KOPT-K1 (cell line): ENCODE results near the gene GTF2I.
"Not testable (repeated sequence)": the region's sequence is repeated elsewhere in the genome, so short reads cannot be mapped to it uniquely, and the experiment has no call there.

Source experiments
- H3K27ac ChIP-seq: fragments of 200-600 bp; sonication (generic); 2 replicates; pipeline ENCODE4 v1.5.1; 2016; ENCODE audit warnings: antibody characterized with exemption, mild to moderate bottlenecking, low read depth, low read length; ENCODE audit not compliant: poor library complexity, severe bottlenecking
- H3K36me3 ChIP-seq: fragments of 200-600 bp; sonication (generic); 2 replicates; pipeline ENCODE4 v1.5.1; 2017; ENCODE audit warnings: antibody characterized with exemption, mild to moderate bottlenecking, low read length, moderate library complexity; ENCODE audit not compliant: insufficient read depth
- H3K9me3 ChIP-seq: fragments of 200-600 bp; sonication (generic); 2 replicates; pipeline ENCODE4 v1.5.1; 2017; ENCODE audit warnings: antibody characterized with exemption, low read length, mild to moderate bottlenecking; ENCODE audit not compliant: insufficient read depth, poor library complexity, severe bottlenecking

Gene GTF2I

GRCh38 chr7:74667520-74667919 is 10.0 kb downstream of the GTF2I start:
- not testable (repeated sequence) for H3K27ac ChIP-seq, H3K9me3 ChIP-seq
- peaks cover 82% of the 10 kb centered on the region for H3K36me3 ChIP-seq

DNA sequence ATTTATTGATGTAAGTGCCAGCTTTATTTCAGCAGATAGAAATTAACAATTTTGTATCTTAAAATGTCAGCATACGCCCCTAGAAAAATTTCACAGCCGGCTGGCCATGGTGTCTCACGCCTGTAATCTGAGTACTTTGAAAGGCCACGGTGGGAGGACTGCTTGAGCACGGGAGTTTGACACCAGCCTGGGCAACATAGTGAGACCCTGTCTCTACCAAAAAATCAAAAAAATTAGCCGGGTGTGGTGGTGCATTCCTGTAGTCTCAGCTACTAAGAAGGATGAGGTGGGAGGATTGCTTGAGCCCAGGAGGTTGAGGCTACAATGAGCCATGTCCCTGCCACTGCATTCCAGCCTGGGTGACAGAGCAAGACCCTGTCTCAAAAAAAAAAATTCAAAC is 14.1 kb downstream of the GTF2I start:
- no peak overlapping the region for H3K27ac ChIP-seq
- H3K36me3 ChIP-seq, result peaks cover 84% of the 10 kb centered on the region
- no peaks in the 10 kb centered on the region for H3K9me3 ChIP-seq

- Histone ChIP-seq H3K36me3 (peaks cover 84% of the 10 kb centered on the region), H3K27ac (no peak overlapping the region), H3K9me3 (no peaks in the 10 kb centered on the region)
Observed at GRCh38 chr7:74672343-74672915, 14.9 kb downstream of the GTF2I start.

GRCh38 chr7:74674166-74674565 is 16.6 kb downstream of the GTF2I start:
- Histone ChIP-seq H3K36me3 (peaks cover 88% of the 10 kb centered on the region), H3K9me3 (no peaks in the 10 kb centered on the region), H3K27ac (no peak overlapping the region)

DNA sequence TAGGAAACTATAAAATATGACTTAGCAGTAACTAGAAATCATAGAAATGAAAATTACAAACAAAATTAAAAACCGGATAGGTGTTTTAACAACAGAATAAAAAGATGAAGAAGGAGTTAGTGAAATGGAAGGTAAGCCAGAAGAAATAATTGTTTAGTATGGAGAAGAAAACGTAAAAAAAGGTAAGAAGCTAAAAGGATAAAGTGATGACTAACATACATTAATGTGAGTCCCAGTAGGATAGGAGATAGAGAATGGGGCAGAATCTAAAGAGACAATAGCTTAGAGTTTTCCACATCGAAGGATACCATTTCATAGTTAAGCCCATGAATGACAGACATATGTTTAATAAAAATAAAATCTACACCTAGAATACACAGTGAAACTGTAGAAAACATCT is 25.3 kb downstream of the GTF2I start:
- H3K36me3 ChIP-seq, result peaks cover 65% of the 10 kb centered on the region
- H3K27ac ChIP-seq, result no peak overlapping the region
- no peaks in the 10 kb centered on the region for H3K9me3 ChIP-seq

DNA sequence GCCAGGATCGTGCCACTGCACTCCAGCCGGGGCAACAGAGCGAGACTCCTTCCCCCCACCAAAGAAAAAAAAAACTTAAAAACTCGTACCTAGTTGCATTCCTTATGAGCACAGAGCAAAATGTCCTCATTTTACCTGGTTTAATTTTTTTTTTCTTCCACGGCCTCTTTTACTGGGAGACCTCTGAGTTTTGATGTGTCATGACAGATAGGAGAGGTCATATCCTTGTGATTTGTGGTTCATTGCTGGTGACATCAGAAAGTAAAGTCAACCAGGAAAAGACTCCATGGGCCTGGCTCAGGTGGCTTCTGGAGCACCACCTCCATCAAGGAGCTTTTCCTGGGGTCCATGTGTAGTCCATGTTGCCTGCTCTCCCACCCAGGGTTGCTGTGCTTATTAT is 26.3 kb downstream of the GTF2I start:
- no peaks in the 10 kb centered on the region for H3K9me3 ChIP-seq
- H3K36me3 ChIP-seq, result peaks cover 67% of the 10 kb centered on the region
- no peak overlapping the region for H3K27ac ChIP-seq

DNA sequence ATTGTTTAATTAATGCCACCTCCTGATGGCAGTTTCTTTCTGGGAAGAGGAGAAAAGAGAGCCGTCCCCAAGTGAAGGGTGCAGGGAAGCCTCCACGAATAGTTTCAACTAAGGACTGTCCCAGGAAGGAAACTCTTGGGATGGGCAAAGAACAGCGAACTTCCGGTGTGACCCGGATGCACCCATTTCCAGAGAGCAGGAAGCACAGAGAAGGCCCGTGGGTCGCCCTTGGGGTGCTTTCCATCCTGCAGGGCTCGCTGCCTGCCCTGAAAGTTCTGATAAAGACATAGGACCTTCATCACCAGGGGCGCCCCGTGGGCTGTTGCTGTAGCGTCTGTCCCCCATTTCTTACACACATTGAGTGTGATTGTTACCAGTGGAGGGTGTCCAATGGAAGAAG is 27.0 kb downstream of the GTF2I start:
- Histone ChIP-seq H3K27ac (no peak overlapping the region), H3K36me3 (peaks cover 67% of the 10 kb centered on the region), H3K9me3 (no peaks in the 10 kb centered on the region)

- no peaks in the 10 kb centered on the region for H3K9me3 ChIP-seq
- H3K27ac ChIP-seq, result no peak overlapping the region
- H3K36me3 ChIP-seq, result peaks cover 68% of the 10 kb centered on the region
Observed at GRCh38 chr7:74684921-74685320, 27.4 kb downstream of the GTF2I start.

DNA sequence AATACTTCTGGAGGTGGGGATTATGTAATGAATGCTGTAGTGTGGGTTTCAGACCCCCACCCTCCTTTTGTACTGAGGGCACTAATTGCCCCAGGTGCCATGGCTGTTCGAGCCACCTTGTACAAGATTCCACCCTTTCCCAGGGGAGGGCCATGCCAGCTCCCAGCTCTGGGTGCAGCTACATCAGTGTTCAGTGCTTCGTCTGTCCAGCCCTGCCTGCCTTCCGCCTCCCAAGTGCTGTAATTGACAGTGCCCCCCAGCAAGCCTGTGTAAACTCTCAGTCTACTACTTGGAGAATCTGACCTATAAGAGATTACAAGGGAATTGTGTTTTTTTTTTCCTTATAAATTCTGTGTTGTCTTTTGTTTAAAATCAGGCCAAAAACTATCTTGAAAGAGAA is 33.0 kb downstream of the GTF2I start:
- H3K27ac ChIP-seq, result no peak overlapping the region
- H3K9me3 ChIP-seq, result peaks cover 4% of the 10 kb centered on the region
- peaks cover 83% of the 10 kb centered on the region for H3K36me3 ChIP-seq

DNA sequence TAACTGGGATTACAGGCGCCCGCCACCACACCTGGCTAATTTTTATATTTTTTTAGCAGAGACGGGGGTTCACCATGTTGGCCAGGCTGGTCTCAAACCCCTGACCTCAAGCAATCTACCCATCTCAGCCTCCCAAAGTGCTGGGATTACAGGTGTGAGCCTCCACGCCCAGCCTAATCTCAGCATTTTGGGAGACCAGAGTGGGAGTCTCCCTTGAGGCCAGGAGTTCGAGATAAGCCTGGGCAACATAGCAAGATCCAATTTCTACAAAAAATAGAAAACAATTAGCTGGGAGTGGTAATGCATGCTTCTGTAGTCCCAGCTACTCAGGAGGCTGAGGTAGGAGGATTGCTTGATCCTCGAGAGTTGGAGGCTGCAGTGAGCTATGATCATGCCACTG is 46.9 kb downstream of the GTF2I start:
- H3K27ac ChIP-seq, H3K9me3 ChIP-seq: not testable (repeated sequence)
- H3K36me3 ChIP-seq, result peaks cover 99% of the 10 kb centered on the region

DNA sequence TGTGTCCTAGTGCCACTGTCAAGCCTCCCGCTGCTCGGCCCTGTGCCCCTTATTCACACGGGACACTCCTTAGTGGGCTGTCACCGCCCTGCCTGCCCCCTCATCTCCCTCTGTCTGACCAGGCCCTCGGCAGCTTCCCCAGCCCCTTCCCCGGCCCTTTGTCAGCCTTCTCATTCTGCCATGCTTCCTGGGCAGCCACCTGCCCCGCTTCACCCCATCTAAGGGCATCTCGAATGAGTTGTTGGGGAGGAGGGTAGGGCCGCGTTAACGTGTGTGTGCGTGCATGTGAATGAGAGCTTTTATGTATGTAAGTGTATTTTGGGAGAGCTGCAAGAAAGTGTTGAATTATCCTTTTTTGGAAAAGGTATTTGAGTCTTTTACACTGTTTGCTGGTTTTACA is 49.7 kb downstream of the GTF2I start:
- Histone ChIP-seq H3K9me3 (peaks cover 2% of the 10 kb centered on the region), H3K27ac (no peak overlapping the region), H3K36me3 (peaks cover 99% of the 10 kb centered on the region)

GRCh38 chr7:74708569-74709275 is 51.2 kb downstream of the GTF2I start:
- Histone ChIP-seq H3K9me3 (peaks cover 17% of the 10 kb centered on the region), H3K27ac (no peak overlapping the region), H3K36me3 (peaks cover 99% of the 10 kb centered on the region)

DNA sequence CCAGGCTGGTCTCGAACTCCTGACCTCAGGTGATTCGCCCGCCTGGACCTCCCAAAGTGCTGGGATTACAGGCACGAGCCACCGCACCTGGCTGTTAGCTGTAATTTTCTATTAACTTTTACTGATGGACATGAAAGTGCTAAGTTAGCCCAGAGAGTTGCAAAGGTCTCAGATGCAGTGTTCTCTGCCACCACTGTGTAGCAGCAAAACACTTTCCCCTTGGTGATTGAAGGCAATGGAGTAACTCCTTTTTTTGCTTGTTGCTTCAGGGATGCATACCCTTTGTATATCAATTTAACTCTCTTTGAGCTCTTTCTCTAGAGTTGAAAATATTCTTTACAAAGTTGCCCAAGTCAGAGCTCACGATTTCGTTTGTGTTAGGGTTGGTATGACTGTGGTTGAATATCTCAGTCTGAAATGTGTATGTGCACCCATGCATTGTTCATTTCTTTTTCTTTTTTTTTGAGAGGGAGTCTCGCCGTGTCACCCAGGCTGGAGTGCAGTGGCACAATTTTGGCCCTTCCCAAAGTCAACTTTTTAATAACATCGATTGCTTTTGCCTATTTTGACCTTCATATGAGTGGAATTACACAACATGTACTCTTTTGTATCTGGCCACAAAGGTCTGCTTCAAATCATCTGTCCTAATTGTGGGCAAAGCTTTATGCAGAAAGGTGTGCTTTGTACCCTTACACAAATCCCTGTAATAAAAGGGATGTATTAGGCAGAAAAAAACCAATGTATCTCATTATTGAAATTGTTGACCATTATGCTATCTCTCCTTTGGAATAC is 52.6 kb downstream of the GTF2I start:
- H3K36me3 ChIP-seq, result peaks cover 100% of the 10 kb centered on the region
- no peak overlapping the region for H3K27ac ChIP-seq
- peaks cover 18% of the 10 kb centered on the region for H3K9me3 ChIP-seq

- Histone ChIP-seq H3K27ac (no peak overlapping the region), H3K36me3 (peaks cover 100% of the 10 kb centered on the region), H3K9me3 (peaks cover 18% of the 10 kb centered on the region)
Observed at GRCh38 chr7:74713567-74713966, 56.0 kb downstream of the GTF2I start.

DNA sequence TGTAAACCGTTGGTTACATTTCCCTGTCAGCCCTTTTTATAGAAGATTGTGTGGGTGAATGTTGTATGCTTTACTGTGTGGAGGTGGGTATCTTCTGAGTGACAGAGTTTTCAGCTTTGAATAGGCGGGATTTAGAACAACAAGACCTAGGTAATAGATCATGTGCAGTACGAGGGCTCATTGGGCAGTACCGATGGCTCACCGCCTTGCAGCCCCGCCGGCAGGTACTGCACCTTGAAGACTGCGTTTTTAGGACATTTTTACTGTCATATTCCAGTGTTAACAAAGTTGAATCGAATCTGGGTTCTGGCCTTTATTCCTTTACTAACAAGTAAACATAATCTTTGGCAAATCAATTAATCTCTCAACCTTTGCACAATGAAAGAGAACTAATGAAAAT is 60.4 kb downstream of the GTF2I start:
- Histone ChIP-seq H3K9me3 (peaks cover 9% of the 10 kb centered on the region), H3K36me3 (peaks cover 100% of the 10 kb centered on the region), H3K27ac (no peak overlapping the region)
